Aorta (tissue), 5 donors: ENCODE results near the gene KCTD14. TPM values are rescaled to one million over a fixed set of nuclear protein-coding genes. Genes with fewer than 3 reads are reported as not detected.
A peak's percentile ranks its signal among the peaks of the same experiment; 100 is the strongest.

Experiments
- ATAC-seq: fragments of 200-7000 bp; cut with Tn5 transposase; one replicate; pipeline ENCODE4 v1.9.1; 2022; ENCODE audit warnings: moderate library complexity; ENCODE audit not compliant: low FRiP score
- DNase-seq, 2 donors: peaks; one replicate each; pipeline ENCODE4 v3.0.0-alpha.2; 2020
- H3K27ac ChIP-seq, 2 donors: one replicate each; pipeline ENCODE4 v1.5.1; 2013; ENCODE audit warnings: low read length in 2 of 2, mild to moderate bottlenecking in 2 of 2, moderate library complexity in 2 of 2, control low read depth in 1 of 2, inconsistent platforms in 1 of 2, low read depth in 1 of 2
- H3K27me3 ChIP-seq, 2 donors: one replicate each; pipeline ENCODE4 v1.6.1; 2013; ENCODE audit warnings: control low read depth in 1 of 2, low read length in 1 of 2, mild to moderate bottlenecking in 1 of 2, moderate library complexity in 1 of 2; ENCODE audit not compliant: insufficient read depth in 2 of 2, control insufficient read depth in 1 of 2
- H3K36me3 ChIP-seq, 2 donors: one replicate each; pipeline ENCODE4 v1.6.1; 2013; ENCODE audit warnings: control low read depth in 1 of 2, low read length in 1 of 2, mild to moderate bottlenecking in 1 of 2; ENCODE audit not compliant: insufficient read depth in 2 of 2, control insufficient read depth in 1 of 2
- H3K4me1 ChIP-seq, 2 donors: one replicate each; pipeline ENCODE4 v1.6.1; 2013; ENCODE audit warnings: low read length in 2 of 2, control low read depth in 1 of 2, mild to moderate bottlenecking in 1 of 2, moderate library complexity in 1 of 2; ENCODE audit not compliant: insufficient read depth in 2 of 2, control insufficient read depth in 1 of 2
- H3K4me3 ChIP-seq, 2 donors: one replicate each; pipeline ENCODE4 v1.5.1; 2013; ENCODE audit warnings: low read length in 2 of 2, control low read depth in 1 of 2, mild to moderate bottlenecking in 1 of 2
- H3K9me3 ChIP-seq: one replicate; pipeline ENCODE4 v1.6.1; 2013; ENCODE audit warnings: mild to moderate bottlenecking, low read length; ENCODE audit not compliant: control insufficient read depth
- WGBS, 2 donors: extraction: QIAGEN DNeasy Blood & Tissue Kit; methylation state at CpG; one replicate each; pipeline ENCODE4 v1.1.7; 2013; 5-methylcytosine and 5-hydroxymethylcytosine counted together
- intact Hi-C, 2 donors: fragments of 100-400 bp; cut with DNase I; formaldehyde crosslinking; loops; one replicate each; pipeline versions ENCODE4 v1.14.2 to v1.15.0; 2022
- long read RNA-seq, 2 donors: library from polyadenylated mRNA; unstranded; transcript quantifications; one replicate each; pipeline ENCODE4 v2.0.0, GENCODE V29; 2020 to 2021
- polyA plus RNA-seq, 2 donors: library from polyadenylated mRNA; stranded (reverse); fragments of 200-250 nt; gene quantifications; one replicate each; pipeline ENCODE4 v1.2.3, GENCODE V29; 2013
- total RNA-seq, 2 donors: library from RNA; stranded (reverse); fragmentation: NEBNext Ultra II Directional; extraction: Animal tissue kit (Norgen Biotek cat#: 25700); gene quantifications; one replicate each; pipeline ENCODE4 v1.2.1, GENCODE V29; 2021
- donor health status: healthy with polysubstance abuse.
- donor health status: Bipolar disorder and iron deficiency.
- donor health status: DM: no; HTN: no; CAD: no.
- donor health status: DM: no; HTN: no; CAD: no.
- donor health status: DM: yes; HTN: yes; CAD: no.

KCTD14 gene
- total RNA-seq (1 to 10 TPM; 1.7 to 2.0 TPM), polyA plus RNA-seq (1 to 10 TPM in 1 of 2 donors, under 1 TPM in 1; 0.05 to 1.0 TPM)
- long read RNA-seq, donor 1, transcript KCTD14-201 (2 exons, 1,691 nt), result major isoform, 13 of 13 reads
- long read RNA-seq, donor 1, partial matches to known transcripts, result 0 of 13 reads
- long read RNA-seq, donor 1, other reads (novel, unspliced or antisense), result 0 of 13 reads
- long read RNA-seq, donor 2, partial matches to known transcripts, result 0 of 1 reads
- long read RNA-seq, donor 2, other reads (novel, unspliced or antisense), result 0 of 1 reads

- DNase-seq (peak in 1 of 2 donors; percentile 58), ATAC-seq (peak; percentile 65)
- Histone ChIP-seq H3K27me3 (no peaks in the 10 kb centered on the region), H3K4me3 (peak within 1 kb of the TSS in 1 of 2 donors; percentile 20), H3K36me3 (no peaks in the 10 kb centered on the region), H3K27ac (no peak within 1 kb of the TSS), H3K9me3 (no peaks in the 10 kb centered on the region), H3K4me1 (no peaks in the 10 kb centered on the region)
- intact Hi-C loops, result no loop called here
- 18 to 27% methylated on average over 29 to 37 of the region's 37 CpGs for WGBS, 2 donors
These were observed at the start of gene KCTD14 for GRCh38 chr11:78022397-78023396. TSS of gene KCTD14 (minus strand) at chr11:78023276. CDS start at chr11:78023249, 27 bp downstream.

GRCh38 chr11:78072455-78072854, 49.4 kb upstream of the KCTD14 start:
- ATAC-seq (no peak), DNase-seq (no peak)
- no peaks in the 10 kb centered on the region for H3K27me3 ChIP-seq
- intact Hi-C loops, result no loop called here
- no peak overlapping the region for H3K4me3 ChIP-seq
- H3K27ac ChIP-seq, result no peak overlapping the region
- 93 to 95% methylated on average over 4 of the region's 4 CpGs for WGBS, 2 donors
- peaks cover 4% of the 10 kb centered on the region in 2 donors for H3K36me3 ChIP-seq
- H3K4me1 ChIP-seq, result no peaks in the 10 kb centered on the region
- H3K9me3 ChIP-seq, result no peaks in the 10 kb centered on the region

- no peaks in the 10 kb centered on the region for H3K27me3 ChIP-seq
- ATAC-seq (no peak), DNase-seq (no peak)
- 67 to 73% methylated on average over 3 of the region's 3 CpGs for WGBS, 2 donors
- no peaks in the 10 kb centered on the region for H3K9me3 ChIP-seq
- H3K36me3 ChIP-seq, result peaks cover 4% of the 10 kb centered on the region in 2 donors
- intact Hi-C loops, result no loop called here
- no peaks in the 10 kb centered on the region for H3K4me1 ChIP-seq
- no peak overlapping the region for H3K4me3 ChIP-seq
- no peak overlapping the region for H3K27ac ChIP-seq
These were observed 48.6 kb upstream of the KCTD14 start for GRCh38 chr11:78071717-78072116.

GRCh38 chr11:78070621-78071020, 47.5 kb upstream of the KCTD14 start:
- intact Hi-C loops, result no loop called here
- Histone ChIP-seq H3K36me3 (peaks cover 4% of the 10 kb centered on the region in 2 donors), H3K4me1 (no peaks in the 10 kb centered on the region), H3K4me3 (no peak overlapping the region), H3K27ac (no peak overlapping the region), H3K9me3 (no peaks in the 10 kb centered on the region), H3K27me3 (no peaks in the 10 kb centered on the region)
- ATAC-seq, result no peak
- DNase-seq, result no peak
- WGBS, 2 donors, result 77% methylated on average over 2 of the region's 2 CpGs

- no peak for ATAC-seq
- Histone ChIP-seq H3K9me3 (no peaks in the 10 kb centered on the region), H3K36me3 (peaks cover 4% of the 10 kb centered on the region in 2 donors), H3K4me1 (no peaks in the 10 kb centered on the region), H3K4me3 (no peak overlapping the region), H3K27me3 (no peaks in the 10 kb centered on the region), H3K27ac (no peak overlapping the region)
- intact Hi-C loops, result no loop called here
- DNase-seq, result no peak
- WGBS, 2 donors, result 66 to 73% methylated on average over 2 of the region's 2 CpGs
These were observed 46.4 kb upstream of the KCTD14 start for GRCh38 chr11:78069465-78069864.

- no peaks in the 10 kb centered on the region for H3K27me3 ChIP-seq
- H3K4me1 ChIP-seq, result peaks cover 0 to 2% of the 10 kb centered on the region in 2 donors
- H3K4me3 ChIP-seq, result no peak overlapping the region
- no peaks in the 10 kb centered on the region for H3K9me3 ChIP-seq
- peaks cover 4% of the 10 kb centered on the region in 2 donors for H3K36me3 ChIP-seq
- H3K27ac ChIP-seq, result no peak overlapping the region
- intact Hi-C loops, result no loop called here
- DNase-seq (no peak), ATAC-seq (no peak)
- 86 to 87% methylated on average over 4 of the region's 4 CpGs for WGBS, 2 donors
These were observed 44.6 kb upstream of the KCTD14 start for GRCh38 chr11:78067704-78068103.

- H3K4me3 ChIP-seq, result no peak overlapping the region
- peaks cover 2 to 4% of the 10 kb centered on the region in 2 donors for H3K36me3 ChIP-seq
- ATAC-seq, result no peak
- no peaks in the 10 kb centered on the region for H3K27me3 ChIP-seq
- intact Hi-C loops, result no loop called here
- no peaks in the 10 kb centered on the region for H3K9me3 ChIP-seq
- 77 to 86% methylated on average over 2 of the region's 2 CpGs for WGBS, 2 donors
- no peak for DNase-seq
- H3K4me1 ChIP-seq, result peaks cover 0 to 2% of the 10 kb centered on the region in 2 donors
- H3K27ac ChIP-seq, result no peak overlapping the region
These were observed 43.4 kb upstream of the KCTD14 start for GRCh38 chr11:78066471-78066870.

GRCh38 chr11:78065203-78065602, 42.1 kb upstream of the KCTD14 start:
- no peaks in the 10 kb centered on the region for H3K36me3 ChIP-seq
- no peak for ATAC-seq
- intact Hi-C loops, result no loop called here
- H3K27me3 ChIP-seq, result no peaks in the 10 kb centered on the region
- H3K4me3 ChIP-seq, result no peak overlapping the region
- no peak for DNase-seq
- 91 to 92% methylated on average over 2 of the region's 2 CpGs for WGBS, 2 donors
- H3K4me1 ChIP-seq, result peaks cover 0 to 2% of the 10 kb centered on the region in 2 donors
- no peak overlapping the region for H3K27ac ChIP-seq
- H3K9me3 ChIP-seq, result no peaks in the 10 kb centered on the region
